HUES48 (cell line): Measurements from ENCODE around the gene SLC29A1.

Source experiments
- H3K27ac ChIP-seq: one replicate; pipeline ENCODE4 v1.7.0; 2013; ENCODE audit warnings: low read depth, low read length, inconsistent platforms
- H3K27me3 ChIP-seq: 2 replicates; pipeline ENCODE4 v1.6.1; 2013; ENCODE audit warnings: mild to moderate bottlenecking, low read length; ENCODE audit not compliant: control insufficient read depth, insufficient read depth
- H3K36me3 ChIP-seq: 2 replicates; pipeline ENCODE4 v1.6.1; 2013; ENCODE audit warnings: low read length; ENCODE audit not compliant: control insufficient read depth, insufficient read depth
- H3K4me1 ChIP-seq: 2 replicates; pipeline ENCODE4 v1.6.1; 2013; ENCODE audit warnings: mild to moderate bottlenecking, low read length; ENCODE audit not compliant: control insufficient read depth, insufficient read depth
- H3K4me3 ChIP-seq: 2 replicates; pipeline ENCODE4 v1.5.1; 2013; ENCODE audit warnings: mild to moderate bottlenecking, low read depth, low read length
- H3K9ac ChIP-seq: 2 replicates; pipeline ENCODE4 v1.6.1; 2013; ENCODE audit warnings: mild to moderate bottlenecking, low read depth, low read length, moderate library complexity
- H3K9me3 ChIP-seq: 2 replicates; pipeline ENCODE4 v1.6.1; 2013; ENCODE audit warnings: low read length; ENCODE audit not compliant: control insufficient read depth, insufficient read depth

SLC29A1 gene

GRCh38 chr6:44250718-44251123, 27.3 kb downstream of the SLC29A1 start:
- Histone ChIP-seq H3K9me3 (no peaks in the 10 kb centered on the region), H3K27me3 (no peaks in the 10 kb centered on the region), H3K9ac (no peak overlapping the region), H3K36me3 (peaks cover 80% of the 10 kb centered on the region), H3K27ac (peak overlapping the region; percentile 25), H3K4me1 (peaks cover 10% of the 10 kb centered on the region), H3K4me3 (no peak overlapping the region)

DNA sequence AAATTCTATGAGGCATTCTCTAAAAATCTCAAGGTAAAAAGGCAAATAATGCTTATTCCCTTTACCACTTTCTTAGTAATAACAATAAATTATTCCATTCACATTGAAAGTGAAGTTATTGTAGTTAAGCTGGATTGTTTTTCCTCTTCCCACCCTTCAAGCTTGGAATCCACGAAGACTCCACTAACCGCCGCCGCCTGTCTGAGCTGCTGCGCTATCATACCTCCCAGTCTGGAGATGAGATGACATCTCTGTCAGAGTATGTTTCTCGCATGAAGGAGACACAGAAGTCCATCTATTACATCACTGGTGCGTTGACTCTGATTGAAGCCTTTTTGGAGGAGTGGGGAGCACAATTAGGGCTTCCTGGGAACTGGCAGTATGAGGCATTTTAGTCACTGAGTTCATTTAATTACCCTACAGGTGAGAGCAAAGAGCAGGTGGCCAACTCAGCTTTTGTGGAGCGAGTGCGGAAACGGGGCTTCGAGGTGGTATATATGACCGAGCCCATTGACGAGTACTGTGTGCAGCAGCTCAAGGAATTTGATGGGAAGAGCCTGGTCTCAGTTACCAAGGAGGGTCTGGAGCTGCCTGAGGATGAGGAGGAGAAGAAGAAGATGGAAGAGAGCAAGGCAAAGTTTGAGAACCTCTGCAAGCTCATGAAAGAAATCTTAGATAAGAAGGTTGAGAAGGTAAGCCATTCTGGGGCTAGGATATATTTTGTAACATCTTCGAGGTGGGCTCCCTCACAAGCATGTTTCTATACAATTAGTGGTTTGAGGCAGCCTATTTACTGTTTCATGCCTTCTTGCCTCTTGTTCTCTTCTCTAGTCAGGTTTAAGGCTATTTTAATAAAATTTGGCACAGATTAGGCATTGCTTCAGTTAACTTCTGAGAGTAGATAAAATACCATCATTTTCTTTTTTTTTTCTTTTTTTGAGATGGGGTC, 28.5 kb downstream of the SLC29A1 start:
- no peaks in the 10 kb centered on the region for H3K27me3 ChIP-seq
- H3K9me3 ChIP-seq = no peaks in the 10 kb centered on the region
- peaks cover 83% of the 10 kb centered on the region for H3K36me3 ChIP-seq
- peaks cover 7% of the 10 kb centered on the region for H3K4me1 ChIP-seq
- no peak overlapping the region for H3K9ac ChIP-seq
- H3K27ac ChIP-seq = no peak overlapping the region
- no peak overlapping the region for H3K4me3 ChIP-seq

GRCh38 chr6:44253307-44254101, 30.1 kb downstream of the SLC29A1 start:
- Histone ChIP-seq H3K36me3 (peaks cover 78% of the 10 kb centered on the region), H3K9me3 (no peaks in the 10 kb centered on the region), H3K9ac (no peak overlapping the region), H3K4me1 (peaks cover 12% of the 10 kb centered on the region), H3K4me3 (no peak overlapping the region), H3K27ac (peak overlapping the region; percentile 37), H3K27me3 (no peaks in the 10 kb centered on the region)

DNA sequence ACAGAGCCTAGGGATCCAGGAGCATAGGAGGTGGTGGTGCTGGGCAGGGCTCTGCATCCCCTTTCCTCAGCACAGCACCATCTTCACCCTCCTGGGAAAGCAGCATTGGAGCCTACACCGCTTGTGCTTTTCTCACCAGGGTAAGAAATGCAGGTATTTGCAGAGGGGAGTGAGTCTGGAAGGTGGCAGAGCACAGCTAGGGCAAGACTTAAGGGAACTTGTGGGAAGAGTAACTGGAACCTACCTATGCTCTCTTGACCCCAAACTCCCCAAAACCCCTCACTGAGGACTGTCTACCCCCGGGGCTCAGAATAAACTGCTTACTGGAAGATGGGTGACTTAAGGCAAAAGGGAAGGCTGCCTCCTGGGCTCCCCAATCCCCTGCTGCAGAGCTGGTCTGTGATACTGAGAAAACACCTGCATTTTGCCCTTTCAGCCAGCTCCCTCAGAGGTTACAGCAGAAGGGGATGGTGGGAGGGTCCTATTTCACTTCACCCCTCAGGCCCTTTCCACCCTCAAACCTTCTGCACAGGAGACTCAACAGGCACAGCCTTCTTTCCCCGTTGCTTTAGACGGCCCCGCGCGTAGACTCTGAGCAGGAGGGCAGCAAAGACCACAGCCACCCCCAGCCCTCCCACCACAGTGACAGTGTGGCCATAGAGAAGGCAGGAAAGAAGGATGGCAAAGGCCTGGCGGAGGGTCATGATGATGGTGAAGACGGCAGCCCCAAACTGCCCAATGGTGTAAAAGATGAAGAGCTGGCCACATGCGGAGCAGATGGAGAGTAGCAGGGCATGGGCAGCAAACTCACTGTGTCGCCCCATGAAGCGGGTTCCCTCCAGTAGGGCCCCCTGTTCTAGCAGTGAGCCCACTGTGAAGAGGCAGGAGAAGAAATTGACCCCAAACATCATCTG, 31.1 kb downstream of the SLC29A1 start:
- Histone ChIP-seq H3K9me3 (no peaks in the 10 kb centered on the region), H3K27me3 (no peaks in the 10 kb centered on the region), H3K36me3 (peaks cover 76% of the 10 kb centered on the region), H3K4me1 (0 out of 2 replicates have a peak, but pooled peaks cover 5% of the 10 kb centered on the region), H3K9ac (no peak overlapping the region), H3K27ac (peak overlapping the region; percentile 43), H3K4me3 (no peak overlapping the region)

DNA sequence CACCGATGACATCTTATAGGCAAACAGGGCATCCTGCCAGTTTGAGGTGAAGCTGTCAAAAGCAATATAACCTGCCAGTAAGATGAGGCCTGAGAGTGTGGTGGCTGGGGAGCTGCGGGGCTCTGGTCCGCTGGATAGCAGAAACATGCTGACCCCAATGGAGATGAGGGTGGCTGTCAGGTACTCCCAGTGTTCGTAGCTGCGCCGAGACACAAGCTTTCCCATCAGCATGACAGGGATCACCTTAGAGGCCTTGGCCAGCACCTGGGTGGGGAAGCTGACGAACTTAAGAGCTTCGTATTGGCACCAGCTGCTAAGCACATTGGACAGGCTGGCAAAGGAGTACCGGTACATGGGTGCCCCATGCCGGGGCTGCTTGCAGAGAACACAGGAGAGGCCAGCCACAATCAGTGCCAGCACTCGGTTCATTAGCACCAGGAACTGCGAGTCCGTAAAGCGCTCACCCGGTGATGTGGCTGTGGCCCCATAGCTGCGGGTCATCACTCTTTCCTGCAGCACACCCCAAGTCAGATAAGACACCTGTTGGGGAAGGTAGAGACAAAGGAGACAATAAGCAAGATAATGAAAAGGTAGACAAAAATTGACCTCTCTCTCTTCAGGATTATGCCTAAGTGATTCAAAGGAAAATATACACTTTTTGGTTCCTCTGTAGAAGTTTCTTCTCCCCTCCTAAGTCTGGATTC, 31.9 kb downstream of the SLC29A1 start:
- H3K9ac ChIP-seq = no peak overlapping the region
- H3K4me1 ChIP-seq = 0 out of 2 replicates have a peak, but pooled peaks cover 5% of the 10 kb centered on the region
- H3K27me3 ChIP-seq = no peaks in the 10 kb centered on the region
- H3K9me3 ChIP-seq = no peaks in the 10 kb centered on the region
- H3K27ac ChIP-seq = peak overlapping the region; percentile 43
- H3K36me3 ChIP-seq = peaks cover 76% of the 10 kb centered on the region
- H3K4me3 ChIP-seq = no peak overlapping the region

DNA sequence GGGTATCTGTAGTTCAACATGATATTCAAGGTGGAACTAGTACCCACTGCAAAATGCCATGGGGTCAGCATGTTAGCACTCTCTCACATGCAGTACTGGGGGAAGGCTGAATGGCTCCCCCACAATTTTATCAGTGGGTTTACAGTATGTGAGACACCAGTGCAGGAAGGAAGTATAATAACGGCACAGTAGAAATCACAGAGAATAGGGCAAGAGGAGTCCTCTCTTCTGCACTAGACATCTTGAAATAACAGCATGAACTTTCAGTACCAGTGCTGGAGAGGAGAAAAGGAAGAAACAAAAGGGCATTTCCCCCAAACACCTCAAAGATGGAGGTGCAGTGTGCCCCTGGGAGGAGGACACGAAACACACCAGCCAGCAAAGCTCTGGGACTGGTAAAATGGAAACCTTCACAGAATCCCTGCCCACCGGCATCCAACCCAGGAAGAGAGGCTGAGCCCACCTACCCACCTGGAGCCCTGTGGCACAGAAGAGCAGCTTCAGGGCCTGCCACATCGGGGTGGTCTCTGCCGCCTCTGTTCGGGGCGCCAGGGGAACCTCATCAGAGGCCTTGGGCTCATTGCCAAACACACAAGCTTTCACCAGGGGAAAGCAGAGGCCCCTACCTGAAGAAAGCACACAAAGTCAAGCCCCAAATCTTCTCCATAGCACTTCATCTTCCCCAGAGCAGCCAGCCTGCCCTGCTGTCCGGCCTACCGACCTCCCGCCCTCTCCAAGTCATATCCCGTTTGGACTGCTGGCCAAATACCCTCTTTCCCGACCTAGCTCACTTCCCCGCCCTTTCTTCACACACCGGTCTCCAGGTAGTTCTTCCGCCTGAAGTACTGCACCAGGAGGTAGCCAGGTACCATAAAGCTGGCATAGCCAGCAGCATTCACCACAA, 32.7 kb downstream of the SLC29A1 start:
- Histone ChIP-seq H3K4me1 (0 out of 2 replicates have a peak, but pooled peaks cover 5% of the 10 kb centered on the region), H3K36me3 (peaks cover 71% of the 10 kb centered on the region), H3K27ac (peak overlapping the region; percentile 91), H3K27me3 (no peaks in the 10 kb centered on the region), H3K9me3 (no peaks in the 10 kb centered on the region), H3K4me3 (peak overlapping the region; percentile 71), H3K9ac (peak overlapping the region; percentile 80)

DNA sequence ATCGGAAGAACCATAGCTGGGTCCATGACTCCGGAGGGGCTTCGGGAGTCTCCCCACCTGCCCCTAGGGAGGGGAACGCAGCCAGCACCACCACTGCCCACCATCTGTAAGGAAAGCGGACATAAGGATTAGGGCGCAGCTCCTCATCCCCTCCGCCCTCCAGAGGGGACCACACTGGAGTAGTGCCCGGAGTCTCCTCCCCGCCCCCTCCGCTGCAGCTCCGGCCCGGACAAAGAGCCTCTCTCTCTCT, 33.3 kb downstream of the SLC29A1 start:
- Histone ChIP-seq H3K9ac (peak overlapping the region; percentile 80), H3K36me3 (peaks cover 65% of the 10 kb centered on the region), H3K27ac (peak overlapping the region; percentile 91), H3K4me3 (peak overlapping the region; percentile 71), H3K4me1 (0 out of 2 replicates have a peak, but pooled peaks cover 5% of the 10 kb centered on the region), H3K27me3 (no peaks in the 10 kb centered on the region), H3K9me3 (no peaks in the 10 kb centered on the region)

DNA sequence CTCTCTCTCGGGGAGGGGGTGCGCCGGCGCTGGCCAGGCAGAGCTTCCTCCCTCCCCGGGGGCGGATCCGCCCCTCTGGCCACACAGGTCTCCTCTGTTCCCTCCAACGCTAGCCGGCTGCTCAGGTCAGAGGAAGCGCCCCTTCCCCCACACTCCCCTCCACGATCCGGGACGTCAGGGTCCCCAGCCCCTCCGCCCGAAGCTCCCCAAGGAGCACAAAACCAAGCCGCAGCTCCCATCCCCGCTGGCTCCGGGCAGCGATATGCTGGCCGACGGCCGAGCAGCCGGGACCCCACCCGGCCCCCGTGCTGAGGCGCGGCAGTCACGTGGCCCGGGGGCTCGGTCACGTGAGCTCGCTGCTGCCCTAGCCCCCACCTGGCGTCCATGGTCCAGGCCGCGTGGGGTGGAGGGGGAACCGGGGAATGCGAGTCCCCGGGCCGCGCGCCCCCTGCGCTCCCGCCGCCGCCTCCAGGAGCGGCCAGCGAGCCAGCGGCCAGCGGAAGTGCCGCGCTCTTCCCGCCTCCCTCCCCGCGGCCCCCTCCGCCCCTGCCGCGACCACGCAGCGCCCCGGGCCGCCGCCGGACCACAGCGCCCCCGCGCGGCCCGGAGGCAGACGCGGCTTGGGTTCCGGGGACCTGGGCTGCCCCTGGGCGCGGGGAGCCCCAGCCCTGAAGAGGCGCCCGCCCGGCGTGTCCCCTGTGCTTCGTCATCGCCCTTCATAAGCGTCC, 33.8 kb downstream of the SLC29A1 start, which contains the start of gene SLC35B2:
SLC35B2 (minus strand) TSS at position 504 of the 728 bp plus-strand sequence; CDS start at position 386, 118 bp downstream.
- Histone ChIP-seq H3K9me3 (no peaks in the 10 kb centered on the region), H3K27ac (peak within 1 kb of the TSS; percentile 91), H3K4me3 (peak within 1 kb of the TSS; percentile 71), H3K9ac (peak within 1 kb of the TSS; percentile 80), H3K4me1 (0 out of 2 replicates have a peak, but pooled peaks cover 5% of the 10 kb centered on the region), H3K27me3 (no peaks in the 10 kb centered on the region), H3K36me3 (peaks cover 60% of the 10 kb centered on the region)

DNA sequence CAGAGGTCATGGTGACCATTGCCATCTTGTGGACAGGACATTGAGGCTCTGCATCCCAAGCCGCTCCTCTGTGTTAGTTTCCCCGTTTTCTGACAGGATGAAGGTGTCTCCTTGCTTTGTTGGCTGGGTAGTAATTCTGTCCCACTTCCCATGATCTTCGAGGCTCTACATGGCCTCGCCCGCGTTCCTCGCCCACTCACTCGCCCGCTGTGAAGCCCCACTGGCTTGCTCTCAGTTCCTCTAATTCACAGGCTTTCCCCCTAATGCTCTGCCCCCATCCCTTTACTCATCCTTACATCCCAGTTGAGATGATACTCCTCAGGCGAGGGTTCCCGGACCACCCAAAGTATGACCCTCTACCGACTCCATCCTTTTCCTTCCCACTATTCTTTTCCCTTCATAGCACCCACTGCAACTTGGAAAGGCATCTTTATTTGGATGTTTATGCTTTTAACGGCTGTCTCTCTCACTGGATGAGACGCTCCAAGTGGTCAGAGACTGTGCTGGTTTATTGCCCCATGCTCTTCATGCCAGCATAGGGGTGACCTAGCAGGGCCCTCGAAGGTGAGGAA, 34.4 kb downstream of the SLC29A1 start:
- Histone ChIP-seq H3K36me3 (peaks cover 54% of the 10 kb centered on the region), H3K4me3 (peak overlapping the region; percentile 71)

More for the DNA sequence above, 34.4 kb downstream of the SLC29A1 start:
- peaks cover 5% of the 10 kb centered on the region; the same call in 1 of the 2 replicates for H3K4me1 ChIP-seq
- peak overlapping the region; percentile 60; the same call in 1 of the 2 replicates for H3K9ac ChIP-seq
- H3K9me3 ChIP-seq = no peaks in the 10 kb centered on the region
- H3K27me3 ChIP-seq = no peaks in the 10 kb centered on the region
- H3K27ac ChIP-seq = peak overlapping the region; percentile 91
